Activated CD8-positive, alpha-beta T cell treated with anti-CD3 and anti-CD28 coated beads for 36 hours (primary cell): Measurements from ENCODE around the gene WNT10A. TPM values are rescaled to one million over a fixed set of nuclear protein-coding genes. Genes with fewer than 3 reads are reported as not detected.

Experiments used
- ATAC-seq: fragments of 200-7000 bp; cut with Tn5 transposase; one replicate; pipeline ENCODE4 v1.10.0; 2021; ENCODE audit warnings: mild to moderate bottlenecking, moderate library complexity
- CTCF ChIA-PET: fragments of 350-600 bp; sonication (Branson Sonifier 250); formaldehyde crosslinking; loops from one replicate; lab custom pipeline; 2021; ENCODE audit warnings: antibody characterized with exemption; lab: Charles Lee
- POLR2A ChIA-PET: fragments of 350-600 bp; sonication (Branson Sonifier 250); formaldehyde crosslinking; loops from one replicate; lab custom pipeline; 2021; ENCODE audit warnings: antibody characterized with exemption; lab: Charles Lee
- DNase-seq: peaks from one replicate; pipeline ENCODE4 v3.0.0-alpha.2; 2020
- H3K27ac Mint-ChIP-seq: one replicate; pipeline ENCODE4 v1.8.0; 2021; ENCODE audit warnings: mild to moderate bottlenecking, mixed read lengths
- H3K27me3 Mint-ChIP-seq: one replicate; pipeline ENCODE4 v1.8.0; 2021; ENCODE audit warnings: mixed read lengths
- H3K36me3 Mint-ChIP-seq: one replicate; pipeline ENCODE4 v1.8.0; 2021; ENCODE audit warnings: low read depth, mixed read lengths
- H3K4me1 Mint-ChIP-seq: one replicate; pipeline ENCODE4 v1.8.0; 2021; ENCODE audit warnings: low read depth, mixed read lengths
- H3K4me3 Mint-ChIP-seq: one replicate; pipeline ENCODE4 v1.8.0; 2021; ENCODE audit warnings: mild to moderate bottlenecking, moderate library complexity, mixed read lengths
- H3K9me3 Mint-ChIP-seq: one replicate; pipeline ENCODE4 v1.8.0; 2021; ENCODE audit warnings: mixed read lengths
- intact Hi-C: fragments of 100-400 bp; cut with micrococcal nuclease; formaldehyde crosslinking; loops from one replicate; pipeline ENCODE4 v1.10.0; 2022
- total RNA-seq, 2 experiments: library from RNA; stranded (reverse); gene quantifications; one replicate each; pipeline ENCODE4 v1.2.3, GENCODE V29; 2021
- TF ChIP-seq, protein P1 (sequence below): fragments of 200-600 bp; IDR thresholded peaks from one replicate; pipeline ENCODE4 v1.8.0; 2022; ENCODE audit warnings: antibody characterized with exemption, mild to moderate bottlenecking

The WNT10A gene
- total RNA-seq, 2 experiments from 2014 or later: 27.9 to 29.2 TPM

DNA sequence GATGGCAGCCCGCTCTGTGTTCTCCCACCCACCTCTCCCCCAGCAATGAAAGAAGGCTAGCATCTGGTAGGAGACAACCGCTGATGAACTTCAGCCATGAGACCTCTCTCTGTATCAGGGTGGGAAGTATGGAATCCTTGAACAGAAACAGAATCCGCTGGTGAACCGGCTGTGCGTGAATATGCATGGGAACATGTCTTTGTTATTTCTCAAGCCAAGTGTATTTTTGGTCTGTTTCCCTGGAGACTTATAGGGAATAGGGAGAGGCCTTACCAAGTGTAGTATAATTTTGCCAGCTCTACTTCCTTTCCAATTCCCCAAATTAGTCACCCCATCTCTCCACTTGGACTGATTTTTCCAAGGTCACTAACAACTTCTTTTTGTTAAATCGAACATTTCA, 30.1 kb downstream of the WNT10A start:
- TF ChIP-seq, protein P1, sequence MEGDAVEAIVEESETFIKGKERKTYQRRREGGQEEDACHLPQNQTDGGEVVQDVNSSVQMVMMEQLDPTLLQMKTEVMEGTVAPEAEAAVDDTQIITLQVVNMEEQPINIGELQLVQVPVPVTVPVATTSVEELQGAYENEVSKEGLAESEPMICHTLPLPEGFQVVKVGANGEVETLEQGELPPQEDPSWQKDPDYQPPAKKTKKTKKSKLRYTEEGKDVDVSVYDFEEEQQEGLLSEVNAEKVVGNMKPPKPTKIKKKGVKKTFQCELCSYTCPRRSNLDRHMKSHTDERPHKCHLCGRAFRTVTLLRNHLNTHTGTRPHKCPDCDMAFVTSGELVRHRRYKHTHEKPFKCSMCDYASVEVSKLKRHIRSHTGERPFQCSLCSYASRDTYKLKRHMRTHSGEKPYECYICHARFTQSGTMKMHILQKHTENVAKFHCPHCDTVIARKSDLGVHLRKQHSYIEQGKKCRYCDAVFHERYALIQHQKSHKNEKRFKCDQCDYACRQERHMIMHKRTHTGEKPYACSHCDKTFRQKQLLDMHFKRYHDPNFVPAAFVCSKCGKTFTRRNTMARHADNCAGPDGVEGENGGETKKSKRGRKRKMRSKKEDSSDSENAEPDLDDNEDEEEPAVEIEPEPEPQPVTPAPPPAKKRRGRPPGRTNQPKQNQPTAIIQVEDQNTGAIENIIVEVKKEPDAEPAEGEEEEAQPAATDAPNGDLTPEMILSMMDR: no peak
- no peak for DNase-seq
- H3K4me3 Mint-ChIP-seq: no peak overlapping the region
- CTCF ChIA-PET: interaction anchor here (2.7 to 7.2 kb wide), 3 partner anchors 14 to 69 kb away, joined by 13 to 85 read pairs (median 31); no protein-coding TSS in a partner anchor
- intact Hi-C loops: no loop called here
- POLR2A ChIA-PET: interaction anchor here (0.9 to 1.2 kb wide), 2 partner anchors 13 to 29 kb away, joined by 3 read pairs; no protein-coding TSS in a partner anchor
- no peak for ATAC-seq
- H3K36me3 Mint-ChIP-seq: no peaks in the 10 kb centered on the region
- no peaks in the 10 kb centered on the region for H3K9me3 Mint-ChIP-seq
- peaks cover 9% of the 10 kb centered on the region for H3K4me1 Mint-ChIP-seq
- H3K27me3 Mint-ChIP-seq: peaks cover 13% of the 10 kb centered on the region
- H3K27ac Mint-ChIP-seq: no peak overlapping the region

DNA sequence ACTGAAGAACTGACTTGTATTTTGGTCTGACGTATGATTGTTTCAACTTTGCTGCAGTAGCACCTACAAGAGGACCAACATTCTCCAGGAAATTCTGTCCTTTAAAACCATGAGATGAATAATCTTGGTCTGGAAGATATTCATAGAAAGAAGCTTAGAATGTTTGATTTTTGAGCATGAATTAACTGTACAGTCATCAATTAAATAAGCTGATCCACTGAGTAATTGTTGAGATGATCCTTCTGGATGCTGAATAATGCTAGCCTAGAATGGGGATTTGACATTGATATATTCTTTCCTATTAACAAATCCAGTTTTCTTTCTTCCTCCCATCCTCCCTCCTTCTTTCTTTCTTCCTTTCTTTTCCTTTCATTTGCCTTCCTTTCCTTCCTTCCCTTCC, 39.9 kb downstream of the WNT10A start:
- ATAC-seq: no peak
- CTCF ChIA-PET: interaction anchor here (1.0 kb wide), 1 partner anchor 44 kb away, joined by 4 read pairs; no protein-coding TSS in a partner anchor
- no peaks in the 10 kb centered on the region for H3K4me1 Mint-ChIP-seq

DNA sequence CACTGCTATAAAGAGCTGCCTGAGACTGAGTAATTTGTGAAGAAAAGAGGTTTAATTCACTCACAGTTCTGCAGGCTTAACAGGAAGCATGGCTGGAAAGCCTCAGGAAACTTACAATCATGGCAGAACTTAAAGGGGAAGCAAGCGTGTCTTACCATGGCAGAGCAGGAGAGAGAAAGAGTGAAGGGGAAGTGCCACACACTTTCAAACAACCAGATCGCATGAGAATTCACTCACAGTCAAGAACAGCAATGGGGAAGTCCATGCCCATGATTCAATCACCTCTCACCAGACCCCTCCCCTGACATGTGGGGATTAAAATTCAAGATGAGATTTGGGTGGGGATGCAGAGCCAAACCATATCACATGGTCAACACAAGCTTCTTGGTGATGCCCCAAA, 44.1 kb downstream of the WNT10A start:
- peaks cover 4% of the 10 kb centered on the region for H3K36me3 Mint-ChIP-seq
- ATAC-seq: no peak
- TF ChIP-seq, protein P1: no peak
- no peaks in the 10 kb centered on the region for H3K4me1 Mint-ChIP-seq
- intact Hi-C loops: no loop called here
- H3K9me3 Mint-ChIP-seq: peaks cover 4% of the 10 kb centered on the region
- ChIA-PET POLR2A (no interaction called here), CTCF (interaction anchor here (1.0 kb wide), 1 partner anchor 77 kb away, joined by 3 read pairs; no protein-coding TSS in a partner anchor)
- peaks cover 35% of the 10 kb centered on the region for H3K27me3 Mint-ChIP-seq
- no peak overlapping the region for H3K4me3 Mint-ChIP-seq
- H3K27ac Mint-ChIP-seq: no peak overlapping the region
- no peak for DNase-seq

More for the DNA sequence above, 39.9 kb downstream of the WNT10A start:
- H3K4me3 Mint-ChIP-seq: no peak overlapping the region
- peaks cover 4% of the 10 kb centered on the region for H3K36me3 Mint-ChIP-seq
- peaks cover 4% of the 10 kb centered on the region for H3K9me3 Mint-ChIP-seq
- peaks cover 39% of the 10 kb centered on the region for H3K27me3 Mint-ChIP-seq
- DNase-seq: no peak
- POLR2A ChIA-PET: no interaction called here
- intact Hi-C loops: no loop called here
- TF ChIP-seq, protein P1: no peak
- no peak overlapping the region for H3K27ac Mint-ChIP-seq

DNA sequence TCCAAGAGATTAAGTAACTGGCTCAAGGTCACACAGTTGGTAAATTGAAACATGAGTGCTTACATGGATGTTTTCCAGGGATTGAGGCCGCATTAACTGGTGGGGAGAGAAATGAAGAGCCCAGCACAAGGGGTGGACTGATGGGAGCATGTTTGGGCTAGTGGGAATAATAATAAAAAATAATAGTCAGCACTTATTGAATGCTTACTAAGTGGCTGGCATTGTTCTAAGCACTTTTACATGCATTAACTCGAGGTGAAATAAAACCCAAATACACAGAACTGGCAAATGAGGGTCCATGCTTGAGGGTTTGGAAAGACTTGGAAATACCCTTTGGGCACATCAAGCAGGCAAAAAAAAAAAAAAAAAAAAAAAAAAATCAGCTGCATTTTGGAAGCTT, 44.8 kb downstream of the WNT10A start:
- Mint-ChIP-seq H3K27ac (no peak overlapping the region), H3K36me3 (peaks cover 4% of the 10 kb centered on the region), H3K4me1 (no peaks in the 10 kb centered on the region), H3K27me3 (peaks cover 31% of the 10 kb centered on the region), H3K4me3 (no peak overlapping the region), H3K9me3 (peaks cover 4% of the 10 kb centered on the region)
- DNase-seq (no peak), ATAC-seq (no peak)
- ChIA-PET POLR2A (no interaction called here), CTCF (no interaction called here)
- intact Hi-C loops: no loop called here
- TF ChIP-seq, protein P1: no peak

DNA sequence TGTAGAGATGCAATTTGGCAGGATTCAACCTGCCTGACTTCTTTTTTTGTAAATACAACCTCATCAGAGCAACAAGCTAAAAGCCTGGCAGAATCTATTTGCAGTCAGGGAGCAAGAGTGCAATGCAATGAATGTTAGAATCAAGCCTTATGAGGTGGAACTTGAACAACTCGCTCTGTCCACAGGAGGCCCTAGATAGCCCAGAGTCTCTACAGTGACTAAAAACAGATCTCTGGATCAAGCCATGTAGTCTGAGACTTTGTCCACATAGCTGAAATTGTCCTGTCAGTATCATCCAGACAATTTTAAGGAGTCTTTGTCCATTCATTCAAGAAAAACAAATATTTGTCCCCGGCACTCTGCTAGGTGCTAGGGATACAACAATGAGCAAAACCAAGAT, 46.8 kb downstream of the WNT10A start:
- TF ChIP-seq, protein P1: no peak
- no peak overlapping the region for H3K4me3 Mint-ChIP-seq
- H3K9me3 Mint-ChIP-seq: peaks cover 4% of the 10 kb centered on the region
- DNase-seq (no peak), ATAC-seq (no peak)
- no peaks in the 10 kb centered on the region for H3K4me1 Mint-ChIP-seq
- POLR2A ChIA-PET: no interaction called here
- peaks cover 24% of the 10 kb centered on the region for H3K27me3 Mint-ChIP-seq
- H3K36me3 Mint-ChIP-seq: peaks cover 3% of the 10 kb centered on the region
- intact Hi-C loops: no loop called here
- H3K27ac Mint-ChIP-seq: no peak overlapping the region
- CTCF ChIA-PET: interaction anchor here (1.6 kb wide), 1 partner anchor 29 kb away, joined by 6 read pairs; no protein-coding TSS in a partner anchor
